HG02642 (cell line): ENCODE measurements around the gene LSM2.
"Not testable (repeated sequence)": the region's sequence is repeated elsewhere in the genome, so short reads cannot be mapped to it uniquely, and the experiment has no call there.

Experiments used
- ATAC-seq: cut with Tn5 transposase; IDR thresholded peaks from one replicate; pipeline ENCODE4 v1.9.1; 2021; ENCODE audit warnings: mild to moderate bottlenecking; ENCODE audit not compliant: unreplicated experiment, poor library complexity

Gene LSM2

DNA sequence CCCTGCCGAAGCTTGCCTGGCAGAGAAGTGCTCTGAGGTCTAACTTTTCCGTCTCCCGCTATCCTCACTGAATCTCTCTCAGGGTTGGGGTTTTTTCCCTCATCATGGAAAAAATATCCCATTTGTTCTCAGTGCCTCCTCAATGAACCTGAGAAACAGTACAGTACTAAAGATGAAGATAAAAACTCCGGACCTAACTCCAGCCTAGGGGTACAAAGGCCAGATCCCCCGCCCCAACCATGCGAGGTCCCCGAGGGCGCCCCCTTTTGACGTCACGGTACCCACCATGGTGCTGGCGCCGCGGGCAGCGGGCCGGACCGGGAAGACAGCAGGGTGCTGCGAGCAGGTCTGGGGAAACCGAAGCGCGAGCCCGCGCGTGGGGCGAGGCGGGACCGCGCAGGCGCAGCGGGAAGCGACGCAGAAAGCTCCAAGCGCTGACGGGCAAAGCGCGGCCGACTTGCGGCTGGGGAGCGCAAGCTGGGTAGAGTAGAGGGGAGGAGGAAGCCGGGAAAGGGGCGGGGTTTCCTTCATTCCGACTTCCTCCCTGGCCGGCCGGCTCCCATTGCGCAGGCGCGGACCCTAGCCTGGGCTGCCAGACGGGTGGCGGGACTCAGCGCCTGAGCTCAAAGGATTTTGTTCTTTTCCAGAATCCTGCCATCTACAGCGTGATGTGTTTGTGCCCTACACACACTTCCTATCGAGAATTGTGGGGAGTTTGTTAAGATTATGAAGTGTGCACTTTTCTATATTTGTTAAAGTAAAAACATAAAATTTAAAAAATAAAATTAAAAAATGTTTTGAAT is at the start of gene LSM2:
Gene LSM2 (minus strand): TSS at position 497 of the 803 bp plus-strand sequence. CDS start 209 bp downstream, at position 288.
- peak; percentile 93 for ATAC-seq

DNA sequence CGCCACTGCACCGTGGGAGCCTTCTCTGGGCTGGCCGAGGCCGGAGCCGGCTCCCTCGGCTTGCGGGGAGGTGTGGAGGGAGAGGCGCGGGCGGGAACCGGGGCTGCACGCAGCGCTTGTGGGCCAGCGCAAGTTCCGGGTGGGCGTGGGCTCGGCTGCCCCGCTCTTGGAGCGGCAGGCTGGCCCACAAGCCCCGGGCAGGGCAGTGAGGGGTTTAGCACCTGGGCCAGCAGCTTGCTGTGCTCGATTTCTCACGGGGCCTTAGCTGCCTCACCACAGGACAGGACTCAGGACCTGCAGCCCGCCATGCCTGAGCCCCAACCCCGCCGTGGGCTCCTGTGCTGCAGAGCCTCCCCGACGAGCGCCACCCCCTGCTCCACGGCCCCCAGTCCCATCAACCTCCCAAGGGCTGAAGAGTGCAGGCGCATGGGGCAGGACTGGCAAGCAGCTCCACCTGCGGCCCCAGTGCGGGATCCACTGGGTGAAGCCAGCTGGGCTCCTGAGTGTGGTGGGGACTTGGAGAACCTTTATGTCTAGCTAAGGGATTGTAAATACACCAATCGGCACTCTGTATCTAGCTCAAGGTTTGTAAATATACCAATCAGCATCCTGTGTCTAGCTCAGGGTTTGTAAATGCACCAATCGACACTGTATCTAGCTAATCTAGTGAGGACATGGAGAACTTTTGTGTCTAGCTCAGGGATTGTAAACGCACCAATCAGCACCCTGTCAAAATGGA is 45.4 kb upstream of the LSM2 start:
- ATAC-seq: not testable (repeated sequence)

DNA sequence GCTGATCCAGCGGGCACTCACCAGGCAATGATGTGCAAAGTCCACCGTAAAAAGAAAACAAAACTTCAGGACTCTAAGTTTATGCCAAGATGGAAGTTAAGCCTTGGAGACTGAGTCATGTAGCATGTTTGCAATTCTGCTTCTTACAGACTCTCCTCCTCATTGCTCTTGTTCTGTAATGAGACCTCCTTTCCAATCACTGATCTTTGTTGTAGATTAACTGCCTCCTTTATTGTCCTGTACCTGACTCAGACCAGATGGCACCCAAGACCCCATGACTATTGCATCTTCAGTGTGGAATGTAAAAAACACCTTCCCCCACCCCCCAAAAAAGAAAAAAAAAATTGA is 44.7 kb upstream of the LSM2 start:
- no peak for ATAC-seq

DNA sequence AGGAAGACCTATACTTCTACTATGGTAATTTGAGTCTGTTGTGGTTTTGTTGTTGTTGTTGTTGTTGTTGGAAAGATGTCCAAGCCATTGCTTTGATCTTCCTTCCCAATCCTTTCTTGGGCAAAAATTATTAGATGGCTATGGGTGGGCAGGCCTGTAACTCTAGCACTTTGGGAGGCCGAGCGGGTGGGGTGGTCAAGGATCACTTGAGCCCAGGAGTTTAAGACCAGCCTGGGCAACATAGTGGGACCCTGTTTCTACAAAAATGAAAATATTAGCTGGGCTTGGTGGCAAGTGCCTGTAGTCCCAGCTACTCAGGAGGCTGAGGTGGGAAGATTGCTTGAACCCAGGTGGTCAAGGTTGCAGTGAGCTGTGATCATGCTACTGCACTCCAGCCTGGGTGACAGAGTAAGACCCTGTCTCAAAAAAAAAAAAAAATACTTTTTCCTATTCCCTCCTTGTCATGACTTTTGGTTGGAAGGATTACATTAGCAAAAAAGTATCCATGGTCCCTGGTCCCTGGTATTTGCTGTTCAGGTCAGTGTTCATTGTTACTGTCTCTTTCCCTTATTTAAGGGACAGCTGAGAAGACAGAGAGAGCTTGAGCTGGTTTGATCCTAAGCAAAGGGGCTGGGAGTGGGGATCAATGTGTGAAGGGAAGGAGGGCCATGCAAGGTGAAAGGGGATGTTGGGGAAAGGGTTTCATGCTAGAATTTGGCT is 44.2 kb upstream of the LSM2 start:
- no peak for ATAC-seq

DNA sequence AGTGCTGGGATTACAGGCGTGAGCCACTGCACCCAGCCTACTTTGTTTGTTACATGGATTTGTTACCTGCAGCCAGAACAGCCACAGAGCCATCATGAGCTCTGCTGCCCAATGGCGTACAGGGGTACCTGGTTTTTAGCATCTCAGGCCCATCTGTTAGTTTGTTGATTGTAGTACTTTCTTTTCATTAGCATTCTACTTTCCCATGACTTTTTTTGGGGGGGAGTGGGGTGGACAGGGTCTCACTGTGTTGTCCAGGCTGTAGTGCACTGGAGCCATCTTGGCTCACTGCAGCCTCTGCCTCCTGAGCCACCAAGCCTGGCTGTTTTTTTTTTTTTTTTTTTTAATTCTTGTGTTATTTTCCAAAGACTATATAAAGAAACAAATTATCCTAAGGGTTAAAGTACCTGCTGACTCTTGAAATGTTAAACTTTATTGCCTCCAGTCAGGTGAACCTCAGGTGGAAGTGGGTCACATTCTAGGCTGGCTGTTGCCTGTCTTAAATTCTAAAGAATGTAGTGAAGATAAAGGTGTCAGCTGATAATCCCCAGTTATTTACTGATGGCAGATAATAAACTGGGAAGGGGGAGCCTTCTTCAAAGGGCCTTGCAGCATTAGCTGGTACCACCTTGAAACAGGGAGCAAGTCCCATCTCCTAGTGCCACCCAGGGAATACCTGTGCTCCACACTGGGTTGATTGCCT is 40.7 kb upstream of the LSM2 start:
- no peak for ATAC-seq

DNA sequence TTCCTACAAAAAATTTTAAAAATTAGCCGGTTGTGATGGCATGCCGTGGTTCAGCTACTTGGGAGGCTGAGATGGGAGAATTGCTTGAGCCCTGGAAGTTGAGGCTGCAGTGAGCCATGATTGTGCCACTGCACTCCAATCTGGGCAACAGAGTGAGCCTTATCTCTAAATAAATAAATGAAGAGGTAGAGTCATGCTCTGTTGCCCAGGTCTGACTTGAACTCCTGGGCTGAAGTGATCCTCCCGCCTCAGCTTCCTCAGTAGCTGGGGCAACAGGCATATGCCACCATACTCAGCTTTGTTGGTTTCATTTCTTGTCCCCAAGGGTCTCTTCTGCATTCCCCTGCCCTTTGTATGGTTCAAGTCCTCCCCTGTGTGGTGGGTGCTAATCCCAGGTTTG is 37.7 kb upstream of the LSM2 start:
- ATAC-seq: no peak

DNA sequence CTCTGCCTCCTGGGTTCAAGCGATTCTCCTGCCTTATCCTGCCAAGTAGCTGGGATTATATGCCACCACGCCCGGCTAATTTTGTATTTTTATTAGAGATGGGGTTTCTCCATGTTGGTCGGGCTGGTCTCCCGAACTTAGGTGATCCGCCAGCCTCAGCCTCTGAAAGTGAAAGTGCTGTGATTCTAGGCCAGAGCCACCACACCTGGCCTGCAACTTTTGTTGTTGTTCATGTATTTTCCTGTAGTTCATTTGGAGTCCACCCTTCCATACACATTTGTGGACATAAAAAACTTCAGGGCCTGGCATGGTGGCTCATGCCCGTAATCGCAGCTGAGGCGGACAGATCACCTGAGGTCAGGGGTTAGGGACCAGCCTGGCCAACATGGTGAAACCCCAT is 35.3 kb upstream of the LSM2 start:
- no peak for ATAC-seq

DNA sequence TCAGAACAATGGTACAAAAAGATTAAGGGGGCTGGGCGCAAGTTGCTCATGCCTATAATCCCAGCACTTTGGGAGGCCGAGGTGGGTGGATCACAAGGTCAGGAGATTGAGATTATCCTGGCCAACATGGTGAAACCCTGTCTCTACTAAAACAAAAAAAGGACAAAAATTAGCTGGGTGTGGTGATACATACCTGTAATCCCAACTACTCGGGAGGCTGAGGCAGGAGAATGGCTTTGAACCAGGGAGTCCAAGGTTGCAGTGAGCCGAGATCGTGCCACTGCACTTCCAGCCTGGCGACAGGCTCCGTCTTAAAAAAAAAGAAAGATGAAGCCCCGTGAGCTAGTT is 33.0 kb upstream of the LSM2 start:
- ATAC-seq: not testable (repeated sequence)

DNA sequence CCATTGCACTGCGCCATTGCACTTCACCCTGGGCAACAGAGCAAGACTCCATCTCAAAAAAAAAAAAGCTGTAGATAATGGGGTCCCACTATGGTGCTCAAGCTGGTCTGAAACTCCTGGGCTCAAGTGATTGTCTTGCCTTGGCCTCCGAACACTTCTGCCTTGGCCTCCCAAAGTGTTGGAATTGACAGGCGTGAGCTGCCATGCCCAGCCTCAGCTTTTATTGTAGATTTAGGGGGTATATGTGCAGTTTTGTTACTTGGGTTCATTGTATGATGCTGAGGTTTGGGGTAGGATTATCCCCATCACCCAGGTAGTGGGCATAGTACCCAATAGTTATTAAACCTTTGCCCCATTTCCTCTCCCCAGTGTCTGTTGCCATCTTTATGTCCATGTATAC is 32.2 kb upstream of the LSM2 start:
- ATAC-seq: no peak

DNA sequence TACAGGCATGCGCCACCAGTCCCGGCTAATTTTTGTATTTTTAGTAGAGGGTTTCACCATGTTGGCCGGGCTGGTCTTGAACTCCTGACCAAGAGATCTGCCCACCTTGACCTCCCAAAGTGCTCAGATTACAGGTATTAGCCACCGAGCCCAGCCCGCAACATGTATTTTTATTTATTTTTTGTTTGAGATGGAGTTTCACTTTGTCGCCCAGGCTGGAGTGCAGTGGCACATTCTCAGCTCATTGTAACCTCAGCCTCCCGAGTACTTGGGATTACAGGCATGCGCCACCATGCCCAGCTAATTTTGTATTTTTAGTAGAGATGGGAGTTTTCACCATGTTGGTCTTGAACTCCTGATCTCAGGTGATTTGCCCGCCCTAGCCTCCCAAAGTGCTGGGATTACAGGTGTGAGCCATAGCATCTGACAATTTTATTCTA is 31.4 kb upstream of the LSM2 start:
- not testable (repeated sequence) for ATAC-seq

DNA sequence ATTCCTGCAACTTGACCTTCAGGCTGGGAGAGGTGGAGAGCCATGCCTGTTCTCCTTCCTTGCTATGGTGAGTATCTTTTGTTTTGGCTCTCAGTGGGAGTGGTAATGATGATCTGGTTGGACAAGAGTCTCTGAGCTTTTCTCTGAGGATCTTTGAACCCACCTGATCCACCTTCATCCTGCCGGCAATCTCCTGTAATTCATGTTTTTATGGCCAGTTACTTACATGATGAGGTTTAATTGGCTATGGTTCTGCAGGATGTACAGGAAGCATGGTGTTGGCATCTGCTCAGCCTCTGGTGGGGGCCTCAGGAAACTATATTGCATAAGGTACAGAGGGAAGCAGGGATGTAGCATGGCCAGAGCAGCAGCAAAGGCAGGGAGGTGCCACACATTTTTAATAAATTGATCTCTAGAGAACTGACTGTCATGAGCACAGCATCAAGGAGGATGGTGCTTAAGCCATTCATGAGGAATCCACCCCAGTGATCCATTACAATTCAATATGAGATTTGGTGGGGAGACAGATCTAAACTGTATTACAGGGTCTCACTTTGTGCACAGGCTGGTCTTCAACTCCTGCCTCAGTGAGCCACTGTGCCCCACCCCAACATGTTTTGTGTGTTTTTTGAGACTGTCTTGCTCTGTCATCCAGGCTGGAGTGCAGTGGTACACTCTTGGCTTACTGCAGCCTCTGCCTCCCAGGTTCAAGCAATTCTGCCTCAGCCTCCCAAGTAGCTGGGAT is 30.8 kb upstream of the LSM2 start:
- no peak for ATAC-seq

DNA sequence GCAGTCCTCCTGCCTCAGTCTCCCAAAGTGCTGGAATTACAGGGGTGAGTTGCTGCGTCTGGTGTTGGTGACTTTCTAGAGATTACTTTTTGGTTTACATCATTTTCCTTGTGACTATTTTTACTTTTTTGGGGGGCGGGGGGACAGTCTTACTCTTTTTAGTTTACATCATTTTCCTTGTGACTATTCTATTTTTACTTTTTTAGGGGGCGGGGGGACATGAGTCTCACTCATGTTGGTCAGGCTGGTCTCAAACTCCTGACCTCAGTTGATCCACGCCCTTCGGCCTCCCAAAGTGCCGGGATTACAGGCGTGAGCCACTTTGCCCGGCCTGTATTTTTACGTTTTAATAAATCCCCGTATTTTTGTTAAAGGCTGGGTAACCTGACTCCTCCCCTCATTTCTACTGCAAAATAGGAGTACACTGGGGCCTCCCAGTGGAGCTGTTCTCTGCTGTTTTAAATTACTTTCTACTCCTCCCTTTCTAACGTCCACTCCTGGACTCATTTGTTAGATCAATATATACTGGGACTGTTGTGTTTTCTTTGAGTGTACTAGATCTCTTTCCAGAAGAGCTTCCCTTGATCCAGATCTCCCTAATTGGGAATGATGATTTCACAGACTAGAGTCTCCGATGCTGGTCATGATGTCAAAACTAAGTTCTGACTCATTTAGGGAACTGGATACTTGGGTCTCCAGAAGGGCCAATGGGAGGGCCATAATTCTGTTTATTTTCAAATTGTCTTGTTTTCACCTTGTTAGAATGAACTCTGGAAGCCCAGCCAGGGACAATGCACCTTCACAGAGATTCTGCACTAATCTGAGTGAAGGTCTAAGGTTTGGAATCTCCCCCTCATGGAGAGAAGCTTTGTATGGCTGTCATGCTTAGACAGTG is 30.0 kb upstream of the LSM2 start:
- no peak for ATAC-seq

DNA sequence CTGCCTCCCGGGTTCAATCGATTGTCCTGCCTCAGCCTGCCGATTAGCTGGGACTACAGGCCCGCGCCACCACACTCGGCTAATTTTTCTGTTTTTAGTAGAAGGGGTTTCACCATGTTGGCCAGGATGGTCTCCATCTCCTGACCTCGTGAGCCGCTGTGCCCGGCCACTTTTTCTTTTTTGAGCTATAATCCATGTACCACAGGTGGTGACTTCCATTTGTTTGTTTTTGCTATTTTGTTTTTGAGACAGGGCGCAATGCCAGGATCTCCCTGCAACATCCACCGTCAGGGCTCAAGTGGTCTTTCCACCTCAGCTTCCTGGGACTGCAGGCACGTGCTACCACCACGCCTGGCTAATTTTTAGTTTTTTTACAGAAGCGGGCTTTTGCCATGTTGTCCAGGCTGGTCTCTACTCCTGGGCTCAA is 29.3 kb upstream of the LSM2 start:
- ATAC-seq: no peak

DNA sequence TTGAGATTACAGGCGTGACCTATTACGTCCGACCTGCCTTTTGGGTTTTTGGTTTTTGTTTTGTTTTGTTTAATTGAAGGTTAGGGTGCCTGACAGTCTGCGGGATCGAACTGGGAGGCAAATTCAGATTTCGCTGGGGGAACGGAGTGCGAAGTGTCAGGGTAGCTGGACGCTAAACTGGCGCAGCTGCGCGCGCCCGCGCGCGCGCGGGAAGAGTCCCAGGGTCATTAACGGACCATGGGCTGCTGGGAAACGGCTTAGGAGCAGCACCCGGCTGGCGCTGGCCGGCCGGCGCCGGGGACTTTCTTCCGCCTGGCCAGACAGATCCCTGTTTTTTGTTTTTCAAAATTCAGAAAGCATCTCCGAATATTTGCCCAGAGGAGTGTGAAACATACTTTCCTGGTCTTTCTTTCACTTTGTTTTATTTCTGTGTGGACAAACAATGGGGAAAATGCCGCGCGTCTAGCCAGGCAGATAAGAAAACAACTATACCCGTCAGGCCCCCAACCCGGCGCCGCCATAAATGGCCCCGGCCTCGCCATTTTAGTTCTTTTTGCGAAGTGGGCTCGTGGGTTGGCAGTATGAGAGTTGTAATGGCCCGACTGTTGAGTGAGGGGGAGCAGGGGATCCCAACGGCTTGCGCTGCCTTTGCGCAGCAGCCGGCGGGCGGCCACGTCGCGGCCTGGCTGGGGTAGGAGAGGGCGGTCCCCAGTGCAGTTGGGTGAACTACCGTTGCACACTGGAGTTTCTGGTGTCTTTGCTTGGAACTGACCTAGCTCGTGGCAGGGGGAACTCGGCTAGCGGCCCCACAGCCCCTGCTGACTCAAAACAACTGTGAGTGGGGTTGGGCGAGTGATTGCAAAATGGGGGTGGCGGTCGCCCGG is 27.8 kb upstream of the LSM2 start:
- peak; percentile 43 for ATAC-seq

DNA sequence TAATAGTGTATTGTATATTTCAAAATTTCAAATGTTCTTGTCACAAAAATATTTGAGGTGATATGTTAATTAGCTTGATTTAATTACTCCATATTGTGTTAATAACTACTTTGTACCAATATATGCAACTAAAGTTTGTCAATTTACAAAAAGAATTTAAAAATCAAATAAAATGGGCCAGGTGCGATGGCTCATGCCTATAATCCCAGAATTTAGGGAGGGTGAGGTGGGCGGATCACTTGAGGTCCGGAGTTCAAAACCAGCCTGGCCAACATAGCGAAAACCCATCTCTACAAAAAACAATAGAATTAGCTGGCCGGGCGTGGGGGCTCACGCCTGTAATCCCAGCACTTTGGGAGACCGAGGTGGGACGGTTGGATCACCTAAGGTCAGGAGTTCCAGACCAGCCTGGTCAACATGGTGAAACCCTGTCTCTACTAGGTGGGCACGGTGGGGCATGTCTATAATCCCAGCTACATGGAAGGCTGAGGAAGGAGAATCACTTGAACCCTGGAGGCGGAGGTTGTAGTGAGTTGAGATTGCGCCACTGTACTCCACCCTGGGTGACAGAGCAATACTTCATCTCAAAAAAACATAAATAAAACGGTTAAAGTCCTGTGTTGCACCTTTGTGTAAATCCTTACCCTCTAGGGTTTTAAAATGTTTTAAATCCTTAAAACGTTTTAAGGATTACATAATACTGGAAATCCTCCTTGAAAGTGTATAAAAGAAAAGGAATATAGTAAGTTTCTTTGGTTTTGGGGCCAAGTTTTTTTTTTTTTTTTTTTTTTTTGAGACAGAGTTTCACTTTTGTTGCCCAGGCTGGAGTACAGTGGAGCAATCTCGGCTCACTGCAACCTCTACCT is 24.8 kb upstream of the LSM2 start:
- ATAC-seq: no peak

DNA sequence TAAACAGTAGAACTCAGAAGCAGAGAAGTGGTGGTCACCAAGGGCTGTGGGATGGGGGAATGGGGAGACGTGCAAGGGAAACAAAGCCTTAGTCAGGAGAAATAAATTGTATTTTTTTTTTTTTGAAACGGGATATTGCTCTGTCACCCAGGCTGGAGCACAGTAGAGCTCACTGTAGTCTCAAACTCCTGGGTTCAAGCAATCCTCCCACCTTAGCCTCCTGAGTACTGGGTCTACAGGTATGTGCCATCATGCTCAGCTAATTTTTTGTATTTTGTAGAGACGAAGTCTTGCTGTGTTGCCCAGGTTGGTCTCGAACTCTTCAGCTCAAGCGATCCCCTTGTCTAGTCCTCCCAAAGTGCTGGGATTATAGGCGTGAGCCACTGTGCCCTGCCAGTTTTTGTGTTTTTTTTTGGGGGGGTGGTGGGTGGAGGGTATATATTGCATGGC is 24.1 kb upstream of the LSM2 start:
- no peak for ATAC-seq
